Transverse colon (tissue), 3 donors: ENCODE results near the gene GRIN2D.

Experiments
- CTCF ChIP-seq, 5 experiments: fragments of 200-600 bp in 3 of 5; fragments of 450-650 bp in 2 of 5; sonication (generic) in 3 of 5; IDR thresholded peaks; 1 replicate in 2 of 5; 2 replicates in 3 of 5; pipeline ENCODE4 v1.5.1; 2016 to 2017; ENCODE audit warnings: antibody characterized with exemption in 5 of 5, inconsistent platforms in 3 of 5, mild to moderate bottlenecking in 2 of 5, moderate library complexity in 1 of 5
- POLR2A ChIP-seq: fragments of 450-650 bp; IDR thresholded peaks from one replicate; pipeline ENCODE4 v1.6.1; 2016; ENCODE audit warnings: antibody characterized with exemption, mild to moderate bottlenecking, moderate library complexity

- TF ChIP-seq CTCF (IDR thresholded peaks at IDR 0.05) (no peak), POLR2A (no peak)
Measured at GRCh38 chr19:48344892-48345291, 48.6 kb upstream of the GRIN2D start.
